GM21529 (cell line): ENCODE results near the gene MYB.
"Not testable (repeated sequence)": the region's sequence is repeated elsewhere in the genome, so short reads cannot be mapped to it uniquely, and the experiment has no call there.

ENCODE experiments used
- ATAC-seq: cut with Tn5 transposase; IDR thresholded peaks from one replicate; pipeline ENCODE4 v1.9.1; 2021; ENCODE audit not compliant: unreplicated experiment

MYB gene

GRCh38 chr6:135180542-135181332 is at the start of gene MYB:
Gene MYB, plus strand, starts transcription at chr6:135181308. Its CDS starts 206 bp downstream, at chr6:135181514.
- ATAC-seq: peak; percentile 34

- no peak for ATAC-seq
Measured at GRCh38 chr6:135132776-135133175, 48.3 kb upstream of the MYB start.

GRCh38 chr6:135135835-135136234 is 45.3 kb upstream of the MYB start:
- ATAC-seq: no peak

GRCh38 chr6:135137826-135138225 is 43.3 kb upstream of the MYB start:
- no peak for ATAC-seq

GRCh38 chr6:135141182-135141581 is 39.9 kb upstream of the MYB start:
- no peak for ATAC-seq

GRCh38 chr6:135141728-135142127 is 39.4 kb upstream of the MYB start:
- peak; percentile 61 for ATAC-seq

- ATAC-seq: not testable (repeated sequence)
Measured at GRCh38 chr6:135142232-135142631, 38.9 kb upstream of the MYB start.

- no peak for ATAC-seq
Measured at GRCh38 chr6:135144673-135145062, 36.4 kb upstream of the MYB start.

GRCh38 chr6:135145063-135145800 is 35.9 kb upstream of the MYB start:
- peak; percentile 44 for ATAC-seq

- ATAC-seq: no peak
Measured at GRCh38 chr6:135146162-135146934, 34.8 kb upstream of the MYB start.

- ATAC-seq: no peak
Measured at GRCh38 chr6:135147637-135148592, 33.2 kb upstream of the MYB start.

- ATAC-seq: no peak
Measured at GRCh38 chr6:135148889-135149288, 32.2 kb upstream of the MYB start.

GRCh38 chr6:135149376-135149775 is 31.7 kb upstream of the MYB start:
- ATAC-seq: no peak

- not testable (repeated sequence) for ATAC-seq
Measured at GRCh38 chr6:135150481-135150880, 30.6 kb upstream of the MYB start.

- not testable (repeated sequence) for ATAC-seq
Measured at GRCh38 chr6:135154125-135154524, 27.0 kb upstream of the MYB start.

- ATAC-seq: no peak
Measured at GRCh38 chr6:135158397-135158796, 22.7 kb upstream of the MYB start.

GRCh38 chr6:135159531-135159930 is 21.6 kb upstream of the MYB start:
- ATAC-seq: no peak

GRCh38 chr6:135161411-135162395 is 19.4 kb upstream of the MYB start:
- no peak for ATAC-seq
